ENCODE data around the gene FNDC5. TPM values are rescaled to one million over a fixed set of nuclear protein-coding genes. Genes with fewer than 3 reads are reported as not detected.

FNDC5 gene
- total and polyA plus RNA-seq, 9 of the 15 experiments (the other 6 are each of a cell fraction or from before 2014, with no cell fraction given): 0.06 to 2.1 (median 0.22) TPM

DNA sequence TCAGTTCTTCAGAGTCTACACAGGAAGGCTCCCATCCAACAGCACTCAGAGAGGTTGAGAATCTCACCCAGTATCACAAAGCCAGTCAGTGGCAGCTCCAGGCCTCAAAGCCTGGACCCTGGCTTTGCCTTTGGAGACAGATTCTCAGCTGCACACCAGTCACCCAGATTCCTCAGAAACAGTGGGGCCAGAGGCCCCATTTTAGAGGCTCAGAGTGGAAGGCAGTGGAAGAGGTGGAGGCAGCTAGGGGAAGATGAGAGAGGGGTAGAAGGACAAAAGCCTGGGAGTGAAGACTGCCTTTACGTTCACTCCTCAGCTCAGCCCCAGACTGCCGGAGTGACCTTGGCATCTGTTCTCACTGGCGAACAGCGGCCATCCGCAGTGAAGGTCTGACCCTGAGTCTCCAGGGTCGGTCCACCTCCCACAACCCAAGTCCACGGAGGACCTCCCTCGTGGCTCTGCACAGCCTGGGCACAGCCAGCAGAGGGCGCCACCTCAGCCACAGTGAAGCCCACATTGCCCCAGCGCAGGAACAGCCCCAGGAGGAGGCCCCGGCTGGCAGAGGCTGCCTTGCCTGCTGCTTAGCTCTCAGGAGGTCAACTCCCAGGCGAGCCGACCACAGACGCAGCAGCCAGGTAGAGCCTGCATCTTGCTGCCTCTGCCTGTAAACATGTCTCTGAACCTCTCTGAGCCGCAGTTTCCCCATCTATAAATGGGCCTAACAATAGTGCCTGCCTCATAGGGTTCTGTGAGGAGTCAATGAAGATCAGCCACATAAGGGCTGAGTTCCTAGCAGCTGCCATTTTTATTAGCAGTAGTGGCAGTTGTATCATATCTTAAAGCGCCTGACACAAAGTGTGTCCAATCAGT is 5.9 kb upstream of the FNDC5 start (continued):
- no peak for TF ChIP-seq SREBF1 (IDR thresholded peaks at IDR 0.05; ENCODE audit: borderline replicate concordance, low read depth, low read length)
- TF ChIP-seq L3MBTL2 (IDR thresholded peaks at IDR 0.05): no peak; the same call in 1 of the 2 replicates
- no peak for TF ChIP-seq KHSRP (IDR thresholded peaks at IDR 0.05)
- no peak for TF ChIP-seq NFXL1 (CRISPR knock-in tag; IDR thresholded peaks at IDR 0.05)
- TF ChIP-seq ZNF589 (CRISPR knock-in tag; IDR thresholded peaks at IDR 0.05; ENCODE audit: low read depth): no peak
- TF ChIP-seq ZBTB2 (IDR thresholded peaks at IDR 0.05): 0 out of 2 replicates have a peak, but pooled peaks have one; percentile 37
- TF ChIP-seq NR3C1 (CRISPR knock-in tag; IDR thresholded peaks at IDR 0.05): no peak
- no peak for TF ChIP-seq BRD4 (IDR thresholded peaks at IDR 0.05)
- peak; percentile 58; the same call in 1 of the 2 replicates for TF ChIP-seq TARDBP (IDR thresholded peaks at IDR 0.05)
- no peak for TF ChIP-seq DNMT1 (IDR thresholded peaks at IDR 0.05)
- no peak for TF ChIP-seq NONO (IDR thresholded peaks at IDR 0.05; ENCODE audit: low read depth in 2 of 2, low read length in 1 of 2)
- no peak for TF ChIP-seq GABPA (tag; conservative IDR thresholded peaks at IDR 0.05; ENCODE audit: low read depth)
- no peak for TF ChIP-seq ZNF586 (CRISPR knock-in tag; conservative IDR thresholded peaks at IDR 0.05)
- TF ChIP-seq PHF21A (IDR thresholded peaks at IDR 0.05; ENCODE audit: borderline replicate concordance, low read depth): no peak
- no peak for TF ChIP-seq CREB3 (tag; conservative IDR thresholded peaks at IDR 0.05; ENCODE audit: low read depth)
- TF ChIP-seq ZNF76 (CRISPR knock-in tag; IDR thresholded peaks at IDR 0.05; ENCODE audit: borderline replicate concordance): no peak
- peak in 1 of 3 experiments; percentile 50 for TF ChIP-seq YY1 (IDR thresholded peaks at IDR 0.05; ENCODE audit: borderline replicate concordance in 1 of 3, control insufficient read depth in 1 of 3, extremely low read depth in 1 of 3, insufficient read depth in 3 of 3, insufficient read length in 1 of 3, insufficient replicate concordance in 2 of 3, low read depth in 1 of 3, low read length in 2 of 3)
- peak; percentile 71; the same call in 1 of the 2 replicates for TF ChIP-seq HNRNPL (IDR thresholded peaks at IDR 0.05; ENCODE audit: low read depth, low read length)
- no peak for TF ChIP-seq NCOA1 (IDR thresholded peaks at IDR 0.05; ENCODE audit: low read depth)
- no peak for TF ChIP-seq ETS2 (tag; IDR thresholded peaks at IDR 0.05; ENCODE audit: borderline replicate concordance, poor library complexity, severe bottlenecking)
- no peak for TF ChIP-seq EP300 (IDR thresholded peaks at IDR 0.05; ENCODE audit: low read length)
- TF ChIP-seq ZNF224 (CRISPR knock-in tag; IDR thresholded peaks at IDR 0.05): no peak
- no peak for TF ChIP-seq C11orf30 (IDR thresholded peaks at IDR 0.05; ENCODE audit: low read depth)
- TF ChIP-seq BMI1 (IDR thresholded peaks at IDR 0.05; ENCODE audit: low read length): 0 out of 2 replicates have a peak, but pooled peaks have one; percentile 17
- no peak for TF ChIP-seq JUND (IDR thresholded peaks at IDR 0.05; ENCODE audit: borderline replicate concordance, low read depth, low read length)
- TF ChIP-seq JUND (tag; IDR thresholded peaks at IDR 0.05; ENCODE audit: borderline replicate concordance, low read depth, low read length): no peak
- TF ChIP-seq ZKSCAN3 (CRISPR knock-in tag; IDR thresholded peaks at IDR 0.05): no peak
- TF ChIP-seq BDP1 (IDR thresholded peaks at IDR 0.05; ENCODE audit: insufficient read depth, insufficient read length): no peak
- TF ChIP-seq ZNF184 (CRISPR knock-in tag; IDR thresholded peaks at IDR 0.05): no peak

Measured in K562 (cell line).